ENCODE measurements around the gene ARL2BP.
"Not testable (repeated sequence)": the region's sequence is repeated elsewhere in the genome, so short reads cannot be mapped to it uniquely, and the experiment has no call there.

The ARL2BP gene

GRCh38 chr16:57265850-57266530, 20.9 kb downstream of the ARL2BP start:
- DNase-seq, result peak; percentile 47

GRCh38 chr16:57266531-57267260, 21.6 kb downstream of the ARL2BP start:
- DNase-seq, result no peak

GRCh38 chr16:57267343-57267742, 22.3 kb downstream of the ARL2BP start:
- DNase-seq, result not testable (repeated sequence)

DNA sequence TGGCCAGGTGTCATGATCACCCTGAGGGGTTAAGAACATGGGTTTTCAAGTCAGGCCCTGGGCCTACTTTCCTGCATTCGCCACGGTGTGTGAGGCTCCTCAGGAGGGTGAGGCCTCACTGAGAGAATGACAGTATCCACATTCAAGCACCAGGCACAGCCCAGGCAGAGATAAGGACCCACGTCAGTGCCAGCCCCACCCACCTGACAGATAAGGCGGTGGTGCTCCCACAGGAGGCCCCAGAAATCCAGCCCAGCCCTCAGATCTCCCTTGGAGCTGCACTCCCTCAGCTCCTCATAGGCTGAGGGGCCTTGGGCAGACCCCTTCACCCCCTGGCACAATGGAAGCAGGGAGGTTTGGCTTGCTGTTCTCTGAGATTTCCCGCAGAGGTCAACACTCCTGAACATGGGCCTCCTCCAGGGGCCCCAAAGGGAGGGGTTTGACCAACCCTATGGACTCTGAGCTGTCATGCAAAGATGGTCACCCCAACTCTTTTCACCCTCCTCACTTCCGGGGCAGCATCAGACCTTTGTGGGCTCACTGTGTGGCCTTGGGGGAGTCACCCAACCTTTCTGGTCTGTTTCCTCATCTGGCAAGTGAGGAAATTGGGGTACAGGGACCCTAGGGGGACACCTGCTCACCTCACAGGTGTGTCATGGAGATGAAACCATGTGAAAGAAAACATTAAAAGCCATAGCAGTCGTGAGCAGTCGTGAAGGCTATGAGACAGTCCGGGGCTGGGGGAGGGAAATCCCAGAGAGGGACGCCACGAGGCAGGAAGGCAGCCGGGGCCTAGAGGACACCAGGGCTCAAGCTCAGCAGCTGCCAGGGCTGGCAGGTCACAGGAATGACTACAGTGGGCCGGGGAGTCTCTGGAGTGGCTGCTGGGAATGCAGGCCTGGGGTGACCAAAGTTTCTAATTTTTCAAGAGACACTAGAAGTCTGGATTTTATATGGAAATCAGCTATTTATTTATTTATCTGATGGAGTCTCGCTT, 24.0 kb downstream of the ARL2BP start:
- no peak for DNase-seq

DNA sequence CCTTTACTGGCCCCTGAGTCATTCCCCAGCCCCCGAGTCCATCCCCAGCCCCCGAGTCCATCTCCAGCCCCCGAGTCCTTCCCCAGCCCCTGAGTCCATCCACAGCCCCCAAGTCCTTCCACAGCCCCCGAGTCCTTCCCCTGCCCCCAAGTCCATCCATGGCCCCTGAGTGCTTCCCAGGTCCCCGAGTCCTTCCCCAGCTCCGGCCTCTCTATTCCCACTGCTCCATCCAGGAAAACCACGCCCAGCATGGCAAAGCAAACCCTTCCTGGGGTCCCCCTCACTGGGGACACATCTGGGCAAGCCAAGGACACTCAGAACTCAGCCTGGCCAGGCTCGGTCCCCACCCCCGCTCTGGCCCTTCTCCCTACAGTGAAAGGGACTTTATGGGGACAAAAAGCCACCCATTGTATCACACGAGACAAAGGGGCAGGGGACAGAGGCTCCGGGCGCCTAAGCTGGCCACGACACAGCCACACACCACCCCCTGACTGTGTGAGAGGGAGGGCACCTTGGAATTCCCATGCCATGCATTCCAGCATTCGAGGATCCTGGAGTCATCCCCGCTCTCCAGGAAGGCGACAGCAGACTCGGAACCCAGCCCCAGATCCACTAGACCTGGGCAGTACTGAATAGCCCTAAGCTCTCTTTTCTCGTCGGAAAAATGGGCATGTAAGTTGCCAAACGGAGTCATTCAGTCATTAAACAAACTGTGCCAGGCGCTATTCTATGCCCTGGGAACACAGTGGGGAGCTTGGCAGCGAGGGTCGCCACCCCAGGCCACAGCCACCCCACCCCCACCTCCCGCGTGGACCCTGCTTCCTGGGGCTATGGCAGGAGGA, 25.4 kb downstream of the ARL2BP start:
- DNase-seq, result no peak

- no peak for DNase-seq
Observed at GRCh38 chr16:57271063-57271345, 25.9 kb downstream of the ARL2BP start.

DNA sequence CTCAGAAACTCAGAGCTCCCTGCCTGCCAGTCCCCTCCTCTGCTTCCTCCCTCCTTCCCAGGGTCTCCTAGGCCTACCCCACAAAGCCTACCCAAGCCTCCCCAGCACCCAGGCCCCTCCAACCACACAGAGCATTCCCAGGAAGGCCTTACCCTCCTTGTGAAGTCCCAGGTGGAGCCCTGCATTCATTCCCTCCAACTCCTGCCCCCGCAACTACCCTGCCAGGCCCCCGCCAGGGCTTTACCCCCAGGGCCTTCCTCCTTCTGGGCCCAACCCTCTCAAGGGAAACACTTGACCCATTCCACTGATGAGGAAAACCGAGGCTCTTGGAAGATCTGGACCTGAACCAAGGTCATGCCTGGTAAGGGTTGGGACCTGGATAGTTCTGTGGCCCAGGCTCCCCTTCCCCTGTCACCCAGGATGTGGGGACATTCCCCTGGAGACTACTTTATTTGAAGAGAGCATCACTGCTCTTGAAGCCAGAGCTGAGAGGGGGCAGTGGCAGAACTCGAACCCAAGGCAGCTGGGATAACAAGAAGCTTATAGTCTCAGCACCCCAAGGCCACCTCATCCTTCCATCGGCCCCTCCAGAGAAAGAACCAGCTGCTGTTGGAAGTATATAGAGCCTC, 26.9 kb downstream of the ARL2BP start:
- no peak for DNase-seq

DNA sequence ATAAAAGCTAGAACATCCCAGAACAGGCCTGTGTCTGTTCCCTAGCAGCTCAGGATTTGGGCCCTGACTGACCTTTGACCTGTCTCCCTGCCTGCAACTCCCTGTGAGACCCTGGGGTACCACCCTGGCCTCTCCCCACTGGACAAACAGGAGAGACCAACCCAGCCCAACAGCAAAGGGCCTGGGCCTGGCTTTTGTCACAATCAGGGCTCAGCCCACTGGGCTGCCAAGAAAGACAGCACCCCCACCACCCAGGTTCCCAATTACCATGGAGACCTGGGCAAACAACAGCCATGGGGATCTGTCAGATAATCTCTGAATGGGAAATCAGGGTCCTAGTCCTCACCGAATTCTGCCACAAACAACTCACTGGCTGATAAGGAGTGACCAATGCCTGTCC, 28.3 kb downstream of the ARL2BP start:
- DNase-seq, result no peak

DNA sequence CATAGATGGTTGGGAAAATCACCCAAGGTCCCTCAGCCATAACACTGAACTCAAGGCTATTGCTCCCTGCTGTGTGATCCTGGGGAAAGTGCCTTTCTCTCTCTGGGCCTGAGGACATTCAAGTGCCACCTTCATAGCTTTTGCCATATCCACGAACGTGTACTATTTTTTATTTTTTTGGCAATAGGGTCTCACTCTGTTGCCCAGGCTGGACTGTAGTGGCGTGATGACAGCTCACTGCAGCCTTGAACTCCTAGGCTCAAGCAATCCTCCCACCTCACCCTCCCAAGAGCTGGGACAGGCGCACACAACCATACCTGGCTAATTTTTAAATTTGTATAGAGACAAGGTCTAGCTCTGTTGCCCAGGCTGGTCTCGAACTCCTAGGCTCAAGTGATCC, 28.8 kb downstream of the ARL2BP start:
- no peak for DNase-seq

GRCh38 chr16:57275946-57276345, 30.9 kb downstream of the ARL2BP start:
- not testable (repeated sequence) for DNase-seq

DNA sequence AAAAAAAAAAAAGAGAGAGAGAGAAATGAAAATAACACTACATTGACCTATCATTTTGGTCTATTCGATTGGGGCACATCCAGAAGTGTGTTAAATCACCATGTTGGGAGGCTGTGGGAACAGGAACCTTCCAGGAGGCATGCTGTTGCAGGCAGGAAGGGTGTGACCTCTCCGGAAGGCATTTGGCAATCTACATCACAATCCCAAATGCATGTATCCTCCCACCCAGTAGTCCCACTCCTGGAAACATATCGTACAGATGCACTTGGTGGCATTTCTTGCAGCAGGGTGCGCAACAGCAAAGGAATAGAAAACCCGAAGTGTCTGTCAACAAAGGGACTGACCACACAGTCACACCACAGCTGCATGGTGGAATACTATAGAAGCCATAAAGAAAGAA, 31.5 kb downstream of the ARL2BP start:
- no peak for DNase-seq

- DNase-seq, result no peak
Observed at GRCh38 chr16:57277586-57277985, 32.5 kb downstream of the ARL2BP start.

DNA sequence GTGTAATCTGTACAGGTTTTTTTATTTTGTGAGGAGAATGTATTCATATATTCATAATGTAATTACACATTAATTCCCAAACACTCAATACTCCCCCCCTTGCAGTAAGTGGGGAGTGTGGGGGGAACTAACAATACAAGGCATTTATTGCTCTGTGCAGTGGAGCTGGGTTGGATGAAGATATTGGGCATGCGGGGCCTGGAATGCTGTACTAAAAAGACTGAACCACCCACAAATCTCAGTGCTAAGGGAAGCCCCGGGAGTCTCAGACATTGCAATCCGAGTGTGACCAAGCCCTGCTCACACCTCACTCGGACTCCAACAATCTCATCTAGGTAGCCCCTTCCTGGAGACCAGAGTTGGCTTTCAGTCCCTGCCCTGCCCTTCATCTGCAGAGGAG, 33.4 kb downstream of the ARL2BP start:
- DNase-seq, result no peak

GRCh38 chr16:57279780-57280638, 35.0 kb downstream of the ARL2BP start:
- no peak for DNase-seq

DNA sequence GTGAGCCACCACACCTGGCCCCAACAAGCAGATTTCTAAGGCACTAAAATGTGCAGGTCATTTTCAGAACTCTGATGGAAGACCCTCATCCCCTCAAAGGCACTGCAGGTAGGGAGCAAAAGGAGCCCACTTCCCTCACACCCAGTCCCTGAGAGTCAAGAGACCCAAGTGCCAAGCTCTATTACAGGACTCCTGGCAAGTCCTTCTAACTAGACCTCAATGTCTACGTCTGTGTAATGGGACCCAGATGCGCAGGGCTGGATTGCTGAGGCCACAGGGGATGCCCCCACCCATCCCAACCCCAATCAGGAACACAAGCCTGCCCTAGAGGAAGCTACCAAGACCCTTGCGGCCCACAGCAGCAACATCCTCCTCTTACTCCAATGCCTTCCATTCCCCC, 36.7 kb downstream of the ARL2BP start:
- no peak for DNase-seq

DNA sequence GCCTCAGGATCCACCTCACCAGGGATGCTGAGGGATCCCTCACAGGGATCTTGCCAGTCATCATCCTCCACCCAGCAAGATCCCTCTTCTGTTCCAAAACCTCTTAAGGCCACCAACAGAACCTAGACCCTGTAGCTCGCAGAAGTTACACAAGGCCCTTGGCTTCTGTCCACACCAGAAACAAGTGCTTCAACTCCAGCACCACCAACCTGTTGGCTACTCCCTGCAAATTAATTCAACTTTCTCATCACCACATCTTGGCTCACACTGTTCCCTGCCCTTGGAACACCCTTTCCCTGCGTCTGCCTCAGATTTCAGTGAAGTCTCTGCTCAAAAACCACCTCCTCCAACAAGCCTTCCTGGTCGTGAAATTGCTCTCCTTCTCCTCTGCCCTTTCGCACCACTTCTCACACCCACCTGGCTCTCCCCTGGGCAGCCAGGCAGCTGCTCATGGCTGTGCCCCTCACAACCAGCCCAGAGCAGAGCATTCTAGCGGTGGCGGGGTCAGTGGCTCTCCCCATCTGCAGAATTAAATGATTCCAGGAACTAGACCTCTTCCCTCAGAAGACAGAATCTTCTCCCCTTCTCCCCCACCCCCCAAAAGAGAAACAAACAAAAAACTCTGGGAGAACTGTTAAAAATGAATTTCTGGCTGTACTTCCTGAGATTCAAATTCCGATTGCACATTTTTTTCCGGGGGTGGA, 37.6 kb downstream of the ARL2BP start:
- DNase-seq, result no peak

DNA sequence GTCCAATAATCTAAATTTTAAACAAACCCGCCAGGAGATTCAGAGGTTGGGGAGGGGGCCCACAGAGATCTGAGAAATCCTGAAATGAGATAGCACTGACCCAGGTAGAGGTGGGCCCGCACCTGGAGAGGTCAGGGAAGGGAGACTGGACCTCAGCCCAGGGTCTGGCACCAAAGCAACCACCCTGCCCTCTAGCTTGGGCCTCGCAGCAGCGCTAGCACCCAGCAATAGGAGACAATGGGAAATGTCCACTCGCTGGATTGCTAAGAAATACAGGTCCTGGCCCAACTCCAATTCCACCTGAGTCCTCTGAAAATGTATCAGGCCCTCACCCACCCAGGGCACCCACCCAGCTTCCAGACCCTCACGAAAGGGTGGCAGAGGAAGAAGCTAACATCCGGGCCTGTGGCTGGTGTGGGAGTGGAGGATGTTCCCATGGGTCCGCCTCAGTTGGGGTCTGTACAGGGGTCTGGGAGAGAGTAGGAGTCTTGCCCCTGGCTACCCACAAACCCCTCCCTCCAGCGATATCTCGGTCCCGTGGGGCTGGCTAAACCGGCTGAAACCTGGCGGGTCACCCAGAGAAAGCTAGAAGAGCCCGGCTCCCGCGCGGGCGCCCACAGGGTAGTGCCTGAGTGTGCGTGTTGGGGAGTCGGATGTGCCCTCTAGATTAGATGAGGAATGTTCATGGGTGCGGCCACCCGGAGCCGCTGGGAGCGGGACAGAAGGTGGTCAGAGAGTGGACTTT, 38.3 kb downstream of the ARL2BP start:
- no peak for DNase-seq

DNA sequence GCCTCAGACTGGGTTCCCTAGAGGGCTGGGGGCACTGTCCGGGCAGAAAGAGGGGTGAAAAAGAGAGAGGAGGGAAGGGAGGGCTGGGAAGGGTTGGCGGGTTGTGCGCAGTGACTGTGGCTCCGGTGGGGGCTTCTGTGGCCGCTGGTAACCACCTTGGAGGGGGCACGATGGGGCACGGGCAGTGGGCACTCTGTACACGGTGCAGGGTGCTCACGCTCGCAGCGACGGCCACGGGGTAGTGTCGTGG, 38.8 kb downstream of the ARL2BP start:
- DNase-seq, result no peak

DNA sequence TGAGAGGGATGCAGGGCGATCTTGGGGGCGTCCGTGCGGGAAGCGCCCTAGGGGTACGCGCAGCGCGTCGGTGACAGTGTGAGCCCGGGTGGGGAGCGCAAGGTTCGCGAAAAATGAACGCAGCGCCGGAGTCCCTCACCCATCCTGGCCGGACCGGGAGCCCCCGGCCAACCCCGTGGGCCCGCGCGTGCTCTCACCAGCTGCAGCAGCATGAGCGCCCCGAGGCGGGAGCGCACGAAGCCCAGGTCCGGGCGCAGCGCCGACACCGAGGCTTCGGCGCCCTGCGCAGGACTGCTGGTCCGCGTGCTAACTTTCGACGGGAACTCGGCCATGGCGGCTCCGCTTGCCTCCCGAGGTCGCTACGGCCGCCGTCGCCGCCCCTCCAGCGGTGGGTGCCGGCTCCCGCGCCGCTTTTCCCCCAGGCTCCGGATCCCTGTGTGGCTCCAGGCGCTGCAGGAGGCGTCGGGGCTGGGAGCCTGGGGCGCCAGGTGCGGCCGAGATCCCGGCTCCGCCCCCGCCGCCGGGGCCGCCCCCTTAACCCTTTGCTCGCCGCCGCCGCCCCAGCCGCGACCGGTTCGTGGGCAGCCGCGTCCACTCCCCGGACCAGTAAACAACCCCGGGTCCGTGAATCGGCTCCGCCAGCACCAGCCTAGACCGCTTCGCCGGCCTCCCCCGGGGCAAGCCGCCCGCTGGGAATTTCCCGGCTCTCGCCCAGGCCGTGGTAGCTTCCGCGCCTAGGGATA, 39.3 kb downstream of the ARL2BP start, which contains the start of gene PLLP:
Gene PLLP (minus strand): TSS at position 464 of the 743 bp plus-strand sequence. CDS start 132 bp downstream, at position 332.
- DNase-seq, result peak; percentile 52
